Kidney (tissue), 14 donors: ENCODE measurements around the gene SDHAF2. TPM values are rescaled to one million over a fixed set of nuclear protein-coding genes. Genes with fewer than 3 reads are reported as not detected.
"Not testable (repeated sequence)": the region's sequence is repeated elsewhere in the genome, so short reads cannot be mapped to it uniquely, and the experiment has no call there.

ENCODE experiments used
- DNase-seq, 5 donors: peaks; one replicate each; pipeline ENCODE4 v3.0.0-alpha.2; 2013 to 2020
- FAIRE-seq: peaks from 2 replicates; lab custom pipeline; 2012; peaks lifted over from hg19 to GRCh38; lab: Jason Lieb, UNC
- H3K27ac ChIP-seq, 2 donors: one replicate each; pipeline ENCODE4 v1.7.0; 2013; ENCODE audit warnings: low read depth in 2 of 2, low read length in 2 of 2, inconsistent platforms in 1 of 2
- H3K27me3 ChIP-seq: one replicate; pipeline ENCODE4 v1.7.1; 2013; ENCODE audit warnings: low read length, inconsistent platforms; ENCODE audit not compliant: control insufficient read depth, insufficient read depth
- H3K36me3 ChIP-seq, 3 donors: one replicate each; pipeline versions ENCODE4 v1.7.0 to v1.7.1; 2013; ENCODE audit warnings: low read length in 3 of 3, control low read depth in 1 of 3, inconsistent platforms in 1 of 3; ENCODE audit not compliant: insufficient read depth in 3 of 3, control insufficient read depth in 2 of 3
- H3K4me1 ChIP-seq, 3 donors: one replicate each; pipeline versions ENCODE4 v1.7.0 to v1.7.1; 2013; ENCODE audit warnings: low read length in 3 of 3, inconsistent platforms in 1 of 3, low read depth in 1 of 3; ENCODE audit not compliant: control insufficient read depth in 2 of 3, insufficient read depth in 2 of 3
- H3K4me3 ChIP-seq, 3 donors: one replicate each; pipeline versions ENCODE4 v1.7.0 to v1.8.1; 2013; ENCODE audit warnings: low read length in 3 of 3, control low read depth in 1 of 3, inconsistent platforms in 1 of 3
- H3K9ac ChIP-seq, 3 donors: one replicate each; pipeline versions ENCODE4 v1.7.0 to v1.7.1; 2013; ENCODE audit warnings: low read length in 3 of 3, control low read depth in 1 of 3, inconsistent platforms in 1 of 3
- H3K9me3 ChIP-seq, 3 donors: one replicate each; pipeline versions ENCODE4 v1.7.0 to v1.7.1; 2013; ENCODE audit warnings: low read length in 3 of 3, control low read depth in 1 of 3, inconsistent platforms in 1 of 3; ENCODE audit not compliant: control insufficient read depth in 2 of 3, insufficient read depth in 1 of 3
- CTCF ChIP-seq: IDR thresholded peaks from 3 replicates; pipeline ENCODE4 v1.5.1; 2012; ENCODE audit warnings: mild to moderate bottlenecking, moderate library complexity, borderline replicate concordance; ENCODE audit not compliant: insufficient read depth; ENCODE audit errors: extremely low read depth
- intact Hi-C: fragments of 100-400 bp; cut with DNase I; formaldehyde crosslinking; loops from one replicate; pipeline ENCODE4 v1.11.1; 2022
- polyA plus RNA-seq: library from polyadenylated mRNA; stranded (reverse); fragments of 350-450 nt; fragmentation: Illumina TruSeq; extraction: RNeasy Lipid Tissue Mini Kit (QIAGEN cat#74804); gene quantifications from one replicate; pipeline ENCODE4 v1.2.3, GENCODE V29; 2014; ENCODE audit warnings: low read depth, low replicate concordance; ENCODE audit not compliant: insufficient read depth
- total RNA-seq: library from RNA; stranded (reverse); fragmentation: NEBNext Ultra II Directional; extraction: Animal tissue kit (Norgen Biotek cat#: 25700); gene quantifications from one replicate; pipeline ENCODE4 v1.2.1, GENCODE V29; 2021
- donor health status: control.
- donor health status: control.
- donor health status: control.
- donor health status: control.
- donor health status: control.
- donor health status: DM: yes; HTN: yes; CAD: no.
- donor health status: Normal renal cell carcinoma (clear cell type).

SDHAF2 gene
- total and polyA plus RNA-seq, 2 donors from 2014 or later, result 40.7 to 77.1 TPM

GRCh38 chr11:61453695-61454094 is 23.8 kb downstream of the SDHAF2 start:
- H3K4me3 ChIP-seq, result no peak overlapping the region
- no peak for TF ChIP-seq CTCF
- H3K36me3 ChIP-seq, result peaks cover 0 to 7% (median 5%) of the 10 kb centered on the region in 3 donors
- DNase-seq, result no peak
- intact Hi-C loops, result no loop called here
- no peak for FAIRE-seq
- no peaks in the 10 kb centered on the region for H3K9me3 ChIP-seq
- no peaks in the 10 kb centered on the region for H3K27me3 ChIP-seq
- no peak overlapping the region for H3K9ac ChIP-seq
- H3K27ac ChIP-seq, result no peak overlapping the region
- peaks cover 0 to 3% (median 0%) of the 10 kb centered on the region in 3 donors for H3K4me1 ChIP-seq

GRCh38 chr11:61454520-61454919 is 24.6 kb downstream of the SDHAF2 start:
- FAIRE-seq, result no peak

GRCh38 chr11:61460474-61460881 is 30.6 kb downstream of the SDHAF2 start:
- TF ChIP-seq CTCF, result no peak
- FAIRE-seq, result no peak
- Histone ChIP-seq H3K36me3 (no peaks in the 10 kb centered on the region), H3K9ac (no peak overlapping the region), H3K27ac (no peak overlapping the region), H3K4me1 (no peaks in the 10 kb centered on the region), H3K9me3 (no peaks in the 10 kb centered on the region), H3K27me3 (no peaks in the 10 kb centered on the region), H3K4me3 (no peak overlapping the region)
- intact Hi-C loops, result no loop called here
- no peak for DNase-seq

More at GRCh38 chr11:61454520-61454919, 24.6 kb downstream of the SDHAF2 start:
- Histone ChIP-seq H3K9ac (no peak overlapping the region), H3K36me3 (peaks cover 0 to 6% (median 2%) of the 10 kb centered on the region in 3 donors), H3K4me3 (no peak overlapping the region), H3K27me3 (no peaks in the 10 kb centered on the region), H3K27ac (no peak overlapping the region), H3K4me1 (peaks cover 0 to 3% (median 0%) of the 10 kb centered on the region in 3 donors), H3K9me3 (no peaks in the 10 kb centered on the region)
- intact Hi-C loops, result no loop called here
- no peak for DNase-seq
- TF ChIP-seq CTCF, result no peak

- DNase-seq, result no peak
- no peak overlapping the region for H3K27ac ChIP-seq
- FAIRE-seq, result no peak
- no peaks in the 10 kb centered on the region for H3K27me3 ChIP-seq
- H3K9ac ChIP-seq, result no peak overlapping the region
- H3K4me1 ChIP-seq, result no peaks in the 10 kb centered on the region
- intact Hi-C loops, result no loop called here
- no peaks in the 10 kb centered on the region for H3K9me3 ChIP-seq
- TF ChIP-seq CTCF, result no peak
- no peaks in the 10 kb centered on the region for H3K36me3 ChIP-seq
- H3K4me3 ChIP-seq, result no peak overlapping the region
Observed at GRCh38 chr11:61460986-61461385, 31.1 kb downstream of the SDHAF2 start.

GRCh38 chr11:61467602-61468001 is 37.7 kb downstream of the SDHAF2 start:
- not testable (repeated sequence) for FAIRE-seq, H3K9ac ChIP-seq

More at GRCh38 chr11:61467602-61468001, 37.7 kb downstream of the SDHAF2 start:
- H3K36me3 ChIP-seq, H3K4me1 ChIP-seq, H3K4me3 ChIP-seq, H3K27me3 ChIP-seq, H3K9me3 ChIP-seq, intact Hi-C loops, DNase-seq, H3K27ac ChIP-seq: not testable (repeated sequence)
